ENCODE data around the gene SSUH2.
"Not testable (repeated sequence)": the region's sequence is repeated elsewhere in the genome, so short reads cannot be mapped to it uniquely, and the experiment has no call there.

The SSUH2 gene

GRCh38 chr3:8665407-8665896, 20.9 kb upstream of the SSUH2 start:
- DNase-seq: no peak
- no peaks in the 10 kb centered on the region for H3K9me3 Mint-ChIP-seq

GRCh38 chr3:8663177-8664061, 18.8 kb upstream of the SSUH2 start:
- peaks cover 26% of the 10 kb centered on the region for H3K27me3 Mint-ChIP-seq

More at GRCh38 chr3:8665407-8665896, 20.9 kb upstream of the SSUH2 start:
- Mint-ChIP-seq H3K27ac (no peak overlapping the region), H3K36me3 (ENCODE audit: low read depth) (no peaks in the 10 kb centered on the region), H3K27me3 (peaks cover 26% of the 10 kb centered on the region), H3K4me3 (no peak overlapping the region), H3K4me1 (ENCODE audit: low read depth) (no peaks in the 10 kb centered on the region)

DNA sequence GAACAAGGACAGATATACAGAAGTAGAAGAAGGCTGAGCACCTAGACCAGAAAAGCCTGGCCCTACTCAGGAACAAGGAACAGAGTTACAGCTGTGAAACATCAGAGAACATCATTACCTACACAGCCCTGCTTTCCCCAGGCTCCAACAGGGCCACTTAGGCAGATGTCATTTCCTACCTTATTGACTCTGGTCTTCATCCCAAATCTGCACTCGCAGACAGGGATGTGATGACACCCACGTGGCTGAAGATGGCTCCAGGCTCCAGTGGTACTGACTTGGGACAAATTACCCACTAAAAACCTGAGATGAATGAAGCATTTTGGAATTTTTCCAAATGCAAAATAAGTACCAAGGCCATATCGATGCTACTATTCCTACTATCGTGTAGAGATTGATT, 18.0 kb upstream of the SSUH2 start:
- no peak overlapping the region for H3K4me3 Mint-ChIP-seq
- DNase-seq: no peak
- no peaks in the 10 kb centered on the region for H3K9me3 Mint-ChIP-seq
- H3K27ac Mint-ChIP-seq: no peak overlapping the region
- H3K4me1 Mint-ChIP-seq (ENCODE audit: low read depth): no peaks in the 10 kb centered on the region
- H3K27me3 Mint-ChIP-seq: peaks cover 29% of the 10 kb centered on the region
- no peaks in the 10 kb centered on the region for H3K36me3 Mint-ChIP-seq (ENCODE audit: low read depth)

More at GRCh38 chr3:8663177-8664061, 18.8 kb upstream of the SSUH2 start:
- Mint-ChIP-seq H3K9me3 (no peaks in the 10 kb centered on the region), H3K4me3 (no peak overlapping the region), H3K36me3 (ENCODE audit: low read depth) (no peaks in the 10 kb centered on the region), H3K4me1 (ENCODE audit: low read depth) (no peaks in the 10 kb centered on the region), H3K27ac (no peak overlapping the region)
- DNase-seq: no peak

DNA sequence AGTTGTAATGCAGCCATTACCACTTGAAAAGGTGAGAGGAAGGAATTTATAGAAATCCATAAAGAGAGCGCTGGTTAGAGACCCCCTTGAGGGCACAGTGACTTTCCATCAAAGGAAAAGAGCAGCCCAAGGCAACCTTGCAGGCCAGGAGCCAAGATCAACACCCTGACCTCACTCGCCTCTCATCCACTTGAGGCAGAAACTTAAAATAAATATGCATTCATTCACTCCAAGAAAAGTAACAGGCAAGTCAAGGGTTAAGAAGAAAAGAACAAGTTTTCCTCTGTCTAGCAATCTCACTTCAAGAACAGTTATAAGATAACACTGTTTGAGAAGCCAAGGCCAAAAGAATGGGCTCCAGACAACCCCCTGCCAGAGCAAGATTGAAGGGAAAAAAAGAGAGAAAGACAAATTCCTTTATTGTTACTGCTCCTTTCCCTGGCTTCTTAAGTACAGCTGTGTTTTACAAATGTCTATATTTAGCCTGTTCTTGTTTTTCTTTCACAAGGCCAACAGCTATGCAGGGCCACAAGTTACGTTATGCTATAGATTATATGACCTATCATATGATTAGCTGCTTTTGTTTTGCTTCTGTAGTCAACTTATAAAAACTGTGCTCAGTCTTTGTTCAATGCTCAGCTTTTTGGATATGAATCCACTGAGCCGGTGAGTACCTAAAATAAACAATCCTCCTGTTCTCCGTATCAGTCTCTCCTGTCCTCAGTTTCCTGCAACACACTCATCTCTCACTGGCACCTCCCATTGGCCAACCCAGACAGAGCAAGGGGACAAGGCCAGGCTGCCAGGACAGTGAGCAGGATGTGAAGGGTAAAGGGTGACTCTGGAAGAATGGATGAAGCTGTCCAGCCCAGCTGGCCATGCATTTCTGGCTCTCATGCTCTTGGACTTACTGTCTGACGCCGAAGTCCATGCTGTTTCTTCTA, 15.8 kb upstream of the SSUH2 start:
- H3K9me3 Mint-ChIP-seq: no peaks in the 10 kb centered on the region
- H3K4me3 Mint-ChIP-seq: no peak overlapping the region
- no peaks in the 10 kb centered on the region for H3K4me1 Mint-ChIP-seq (ENCODE audit: low read depth)
- DNase-seq: no peak
- H3K27ac Mint-ChIP-seq: no peak overlapping the region
- H3K27me3 Mint-ChIP-seq: peaks cover 28% of the 10 kb centered on the region
- no peaks in the 10 kb centered on the region for H3K36me3 Mint-ChIP-seq (ENCODE audit: low read depth)

- no peaks in the 10 kb centered on the region for H3K36me3 Mint-ChIP-seq (ENCODE audit: low read depth)
- DNase-seq: no peak
- H3K9me3 Mint-ChIP-seq: no peaks in the 10 kb centered on the region
- H3K4me3 Mint-ChIP-seq: no peak overlapping the region
- peaks cover 25% of the 10 kb centered on the region for H3K27me3 Mint-ChIP-seq
- no peak overlapping the region for H3K27ac Mint-ChIP-seq
- no peaks in the 10 kb centered on the region for H3K4me1 Mint-ChIP-seq (ENCODE audit: low read depth)
These were observed 14.6 kb upstream of the SSUH2 start for GRCh38 chr3:8659242-8659641.

DNA sequence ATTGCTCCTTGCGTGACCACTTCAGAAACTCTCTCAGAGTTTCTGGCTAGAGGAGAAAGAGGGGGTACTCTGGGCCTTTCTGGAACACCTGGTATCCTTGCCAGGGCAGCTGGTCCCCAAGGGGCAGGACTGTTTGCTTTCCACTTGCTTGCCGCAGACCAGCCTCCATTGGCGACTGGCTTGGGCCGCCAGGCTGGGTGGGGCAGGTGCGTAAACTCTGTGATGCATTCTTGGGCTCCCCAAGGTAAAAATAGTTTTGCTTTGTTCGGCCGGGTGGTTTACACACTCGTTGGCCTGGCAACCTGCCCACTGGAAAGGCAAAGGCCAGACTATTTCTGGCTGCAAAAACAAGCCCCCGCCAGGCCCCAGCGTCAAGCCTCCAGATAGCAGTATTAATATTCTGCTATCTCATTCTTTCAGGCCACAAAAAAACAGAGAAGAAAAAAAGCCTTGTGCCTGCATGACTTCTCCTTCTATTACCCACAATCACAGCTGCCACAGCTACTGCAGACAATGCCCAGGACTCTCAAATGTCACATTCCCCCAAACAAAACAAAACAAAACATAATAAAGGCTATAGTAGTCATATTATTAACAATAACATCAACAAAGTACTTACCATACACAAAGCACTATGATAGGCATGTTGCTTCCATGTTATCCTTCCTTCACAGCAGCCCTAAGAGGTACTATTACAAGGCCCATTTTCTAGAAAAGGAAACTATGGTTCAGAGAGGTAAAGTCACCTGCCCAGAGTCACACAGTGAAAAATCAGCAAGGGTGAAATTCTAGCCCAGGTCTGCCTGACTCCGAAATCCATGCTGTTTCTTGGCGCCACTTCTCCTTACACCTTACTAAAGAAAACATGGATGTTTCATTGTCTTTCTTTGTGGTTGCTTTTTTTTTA, 14.0 kb upstream of the SSUH2 start:
- Mint-ChIP-seq H3K9me3 (no peaks in the 10 kb centered on the region), H3K4me1 (ENCODE audit: low read depth) (no peaks in the 10 kb centered on the region), H3K27me3 (peaks cover 24% of the 10 kb centered on the region), H3K27ac (no peak overlapping the region), H3K36me3 (ENCODE audit: low read depth) (no peaks in the 10 kb centered on the region), H3K4me3 (no peak overlapping the region)
- no peak for DNase-seq

DNA sequence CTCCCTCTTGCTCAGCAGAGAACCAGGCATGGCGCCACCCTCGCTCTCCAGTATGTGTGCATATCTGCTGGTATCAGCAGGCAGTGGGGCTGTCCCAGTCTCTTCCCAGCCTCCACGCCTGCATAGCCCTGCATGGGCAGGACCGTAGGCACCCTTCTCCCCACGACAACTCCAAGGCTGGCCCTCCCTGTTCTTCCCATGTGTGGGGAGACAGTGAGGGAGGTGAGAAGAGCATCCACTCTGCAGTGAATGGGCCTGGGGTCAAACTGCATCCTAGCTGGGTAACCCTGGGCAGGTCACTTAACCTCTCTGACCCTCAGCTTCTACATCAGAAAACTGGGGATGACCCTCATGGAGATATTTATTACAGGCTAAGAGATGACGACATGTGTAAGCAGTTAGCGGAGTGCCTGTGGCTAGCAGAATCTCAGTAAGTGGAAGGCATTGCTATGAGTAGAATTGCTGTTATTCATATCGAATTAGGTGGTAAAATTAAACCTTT, 13.3 kb upstream of the SSUH2 start:
- no peaks in the 10 kb centered on the region for H3K36me3 Mint-ChIP-seq (ENCODE audit: low read depth)
- H3K27me3 Mint-ChIP-seq: peaks cover 20% of the 10 kb centered on the region
- DNase-seq: no peak
- H3K9me3 Mint-ChIP-seq: no peaks in the 10 kb centered on the region
- no peaks in the 10 kb centered on the region for H3K4me1 Mint-ChIP-seq (ENCODE audit: low read depth)
- H3K4me3 Mint-ChIP-seq: no peak overlapping the region
- H3K27ac Mint-ChIP-seq: no peak overlapping the region

- no peaks in the 10 kb centered on the region for H3K36me3 Mint-ChIP-seq (ENCODE audit: low read depth)
- no peaks in the 10 kb centered on the region for H3K4me1 Mint-ChIP-seq (ENCODE audit: low read depth)
- no peak overlapping the region for H3K27ac Mint-ChIP-seq
- peaks cover 29% of the 10 kb centered on the region for H3K27me3 Mint-ChIP-seq
- no peaks in the 10 kb centered on the region for H3K9me3 Mint-ChIP-seq
- DNase-seq: no peak
- no peak overlapping the region for H3K4me3 Mint-ChIP-seq
These were observed 11.6 kb upstream of the SSUH2 start for GRCh38 chr3:8656240-8656639.

DNA sequence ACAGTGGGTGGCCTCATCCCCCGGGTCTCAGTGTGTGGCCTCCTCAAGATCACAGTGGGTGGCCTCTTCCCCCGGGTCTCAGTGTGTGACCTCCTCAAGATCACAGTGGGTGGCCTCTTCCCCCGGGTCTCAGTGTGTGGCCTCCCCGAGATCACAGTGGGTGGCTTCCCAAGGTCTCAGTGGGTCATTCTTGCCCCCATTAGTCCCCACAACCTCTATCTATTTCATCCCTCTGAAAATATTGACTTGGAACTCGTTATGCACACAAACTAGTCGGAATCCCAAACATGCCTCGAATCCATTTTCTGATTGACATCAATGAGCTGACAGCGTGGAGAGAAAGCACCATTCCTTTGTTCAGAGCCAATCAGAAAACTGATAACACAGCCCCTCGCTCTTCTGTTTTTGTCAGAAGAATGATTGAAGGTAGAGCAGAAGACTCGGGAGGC, 10.8 kb upstream of the SSUH2 start:
- H3K4me1 Mint-ChIP-seq (ENCODE audit: low read depth): no peaks in the 10 kb centered on the region
- no peaks in the 10 kb centered on the region for H3K36me3 Mint-ChIP-seq (ENCODE audit: low read depth)
- no peaks in the 10 kb centered on the region for H3K9me3 Mint-ChIP-seq
- H3K27ac Mint-ChIP-seq: no peak overlapping the region
- no peak for DNase-seq
- H3K4me3 Mint-ChIP-seq: no peak overlapping the region
- H3K27me3 Mint-ChIP-seq: peaks cover 29% of the 10 kb centered on the region

DNA sequence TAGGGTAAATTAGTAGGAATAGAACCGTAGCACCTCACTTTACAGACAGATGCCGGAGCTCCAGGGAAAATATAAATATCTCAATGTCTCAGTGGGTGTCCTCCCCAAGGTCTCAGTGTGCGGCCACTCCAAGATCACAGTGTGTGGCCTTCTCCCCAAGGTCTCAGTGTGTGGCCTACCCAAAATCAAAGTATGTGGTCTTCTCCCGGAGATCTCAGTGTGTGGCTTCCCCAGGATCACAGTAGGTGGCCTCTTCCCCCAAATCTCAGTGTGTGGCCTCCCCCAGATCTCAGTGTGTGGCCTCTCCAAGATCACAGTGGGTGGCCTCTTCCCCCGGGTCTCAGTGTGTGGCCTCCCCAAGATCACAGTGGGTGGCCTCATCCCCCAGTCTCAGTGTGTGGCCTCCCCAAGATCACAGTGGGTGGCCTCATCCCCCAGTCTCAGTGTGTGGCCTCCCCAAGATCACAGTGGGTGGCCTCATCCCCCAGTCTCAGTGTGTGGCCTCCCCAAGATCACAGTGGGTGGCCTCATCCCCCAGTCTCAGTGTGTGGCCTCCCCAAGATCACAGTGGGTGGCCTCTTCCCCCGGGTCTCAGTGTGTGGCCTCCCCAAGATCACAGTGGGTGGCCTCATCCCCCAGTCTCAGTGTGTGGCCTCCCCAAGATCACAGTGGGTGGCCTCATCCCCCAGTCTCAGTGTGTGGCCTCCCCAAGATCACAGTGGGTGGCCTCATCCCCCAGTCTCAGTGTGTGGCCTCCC, 10.2 kb upstream of the SSUH2 start:
- H3K9me3 Mint-ChIP-seq, H3K4me3 Mint-ChIP-seq: not testable (repeated sequence)

GRCh38 chr3:8653800-8654408, 9.3 kb upstream of the SSUH2 start:
- Mint-ChIP-seq H3K27me3 (peaks cover 33% of the 10 kb centered on the region), H3K4me3 (no peak overlapping the region), H3K36me3 (ENCODE audit: low read depth) (no peaks in the 10 kb centered on the region), H3K9me3 (no peaks in the 10 kb centered on the region), H3K4me1 (ENCODE audit: low read depth) (no peaks in the 10 kb centered on the region), H3K27ac (no peak overlapping the region)
- no peak for DNase-seq

More for the DNA sequence above, 10.2 kb upstream of the SSUH2 start:
- peaks cover 33% of the 10 kb centered on the region for H3K27me3 Mint-ChIP-seq
- H3K27ac Mint-ChIP-seq; H3K36me3 Mint-ChIP-seq (ENCODE audit: low read depth); H3K4me1 Mint-ChIP-seq (ENCODE audit: low read depth); DNase-seq: not testable (repeated sequence)

GRCh38 chr3:8652324-8652987, 7.9 kb upstream of the SSUH2 start:
- H3K9me3 Mint-ChIP-seq: no peaks in the 10 kb centered on the region
- H3K27ac Mint-ChIP-seq: no peak overlapping the region
- H3K27me3 Mint-ChIP-seq: peaks cover 28% of the 10 kb centered on the region
- no peak overlapping the region for H3K4me3 Mint-ChIP-seq
- no peaks in the 10 kb centered on the region for H3K36me3 Mint-ChIP-seq (ENCODE audit: low read depth)
- H3K4me1 Mint-ChIP-seq (ENCODE audit: low read depth): no peaks in the 10 kb centered on the region
- DNase-seq: no peak

Data from activated T-cell treated with anti-CD3 and anti-CD28 coated beads, Interleukin-2, amount 50 U/mL, for 24 hours (primary cell).